GM19193 (cell line): ENCODE measurements around the gene TP53TG5.

Experiments
- POLR2A ChIP-seq: IDR thresholded peaks from 4 replicates; pipeline ENCODE4 v1.6.1; 2011; ENCODE audit not compliant: insufficient read depth, insufficient read length; ENCODE audit errors: extremely low read depth

TP53TG5 gene

GRCh38 chr20:45378191-45378590 is at the start of gene TP53TG5:
Gene TP53TG5, minus strand, starts transcription at chr20:45378325. Its CDS starts 89 bp downstream, at chr20:45378236.
- no peak for TF ChIP-seq POLR2A

GRCh38 chr20:45427236-45428149 is 49.4 kb upstream of the TP53TG5 start:
- TF ChIP-seq POLR2A, result no peak

- TF ChIP-seq POLR2A, result no peak
Observed at GRCh38 chr20:45426320-45427016, 48.3 kb upstream of the TP53TG5 start.

- no peak for TF ChIP-seq POLR2A
Observed at GRCh38 chr20:45425561-45425960, 47.4 kb upstream of the TP53TG5 start.

GRCh38 chr20:45423700-45424099 is 45.6 kb upstream of the TP53TG5 start:
- TF ChIP-seq POLR2A, result no peak

GRCh38 chr20:45420125-45420524 is 42.0 kb upstream of the TP53TG5 start:
- no peak for TF ChIP-seq POLR2A

GRCh38 chr20:45419188-45420091 is 41.3 kb upstream of the TP53TG5 start:
- no peak for TF ChIP-seq POLR2A

- TF ChIP-seq POLR2A, result no peak
Observed at GRCh38 chr20:45416917-45417316, 38.8 kb upstream of the TP53TG5 start.

GRCh38 chr20:45415822-45416637 is 37.9 kb upstream of the TP53TG5 start, which contains the start of gene PIGT:
Gene PIGT, plus strand, starts transcription at chr20:45416141. Its CDS starts 16 bp downstream, at chr20:45416157.
- peak; percentile 95 for TF ChIP-seq POLR2A

- no peak for TF ChIP-seq POLR2A
Observed at GRCh38 chr20:45413479-45413878, 35.4 kb upstream of the TP53TG5 start.

GRCh38 chr20:45412653-45413052 is 34.5 kb upstream of the TP53TG5 start:
- no peak for TF ChIP-seq POLR2A

- TF ChIP-seq POLR2A, result no peak
Observed at GRCh38 chr20:45410887-45411286, 32.8 kb upstream of the TP53TG5 start.

- TF ChIP-seq POLR2A, result no peak
Observed at GRCh38 chr20:45409521-45410272, 31.6 kb upstream of the TP53TG5 start.

- TF ChIP-seq POLR2A, result no peak
Observed at GRCh38 chr20:45408646-45409213, 30.6 kb upstream of the TP53TG5 start.
